Ramos (cell line): ENCODE results near the gene TMEM140.
"Not testable (repeated sequence)": the region's sequence is repeated elsewhere in the genome, so short reads cannot be mapped to it uniquely, and the experiment has no call there.

Experiments used
- in situ Hi-C: fragments of 300-500 bp; cut with MboI; formaldehyde crosslinking; loops from one replicate; pipeline ENCODE4 v1.14.3; 2022; ENCODE audit warnings: low sequenced_read_pairs; ENCODE audit not compliant: unreplicated experiment

The TMEM140 gene

DNA sequence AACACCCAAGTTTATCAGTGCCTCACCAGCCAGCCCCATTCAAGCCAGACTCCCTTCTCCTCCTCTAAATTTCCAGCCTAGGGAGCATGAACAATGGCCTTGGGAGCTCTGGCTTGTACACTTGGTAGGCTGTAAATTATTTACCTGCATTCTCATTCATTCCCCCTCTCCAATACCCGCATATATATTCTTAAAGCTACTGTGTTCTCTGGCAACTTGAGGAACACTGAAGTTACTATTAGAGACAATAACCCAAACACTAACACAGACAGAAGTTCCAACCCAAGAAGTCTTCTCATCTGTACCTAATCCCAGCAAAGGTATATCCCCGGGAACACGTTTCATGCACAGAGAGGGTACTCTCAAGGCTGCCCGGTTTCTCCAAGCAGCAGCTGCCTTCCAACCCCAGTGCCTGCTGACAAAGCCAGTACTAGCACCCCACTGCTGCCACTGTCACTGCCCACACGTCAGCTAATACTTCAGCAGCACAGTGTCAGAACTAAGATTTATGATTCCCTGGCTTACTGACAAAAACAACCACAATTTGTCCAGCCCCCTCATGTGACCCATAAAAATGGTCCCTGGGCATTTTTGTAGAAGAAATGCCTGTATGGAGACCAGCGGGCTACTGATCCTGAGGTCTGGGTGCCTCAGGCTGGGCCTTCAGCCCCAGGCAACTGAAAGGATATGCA is 60.4 kb downstream of the TMEM140 start:
- in situ Hi-C loops: no loop called here

DNA sequence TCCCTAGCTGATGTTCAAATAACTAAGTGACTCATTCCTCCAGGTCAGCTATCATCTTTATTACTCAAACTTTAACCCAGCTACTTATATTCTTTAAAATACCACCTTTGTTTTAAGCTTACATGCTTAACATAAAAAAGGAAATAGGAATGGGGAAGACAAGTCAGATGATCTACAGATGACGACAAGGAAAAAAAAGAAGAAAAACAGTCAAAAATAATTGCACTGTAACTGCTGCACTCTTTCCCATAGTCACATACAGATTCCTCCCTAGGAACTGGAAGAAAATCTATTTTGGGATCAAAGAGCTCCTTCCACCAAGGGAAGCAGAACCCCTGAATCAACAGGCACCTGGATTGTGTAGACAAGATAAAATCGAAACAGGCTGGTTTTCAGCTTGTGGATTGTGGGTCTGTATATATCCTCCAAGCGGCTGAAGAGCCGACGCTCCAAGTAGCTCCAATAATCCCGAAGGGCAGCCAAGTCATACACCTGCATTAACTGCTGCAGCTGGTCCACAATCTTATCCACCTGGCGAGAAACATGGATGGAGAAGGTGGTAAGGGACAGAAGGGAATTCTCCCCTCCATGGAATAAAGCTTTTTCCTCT is 61.5 kb downstream of the TMEM140 start:
- in situ Hi-C loops: no loop called here

DNA sequence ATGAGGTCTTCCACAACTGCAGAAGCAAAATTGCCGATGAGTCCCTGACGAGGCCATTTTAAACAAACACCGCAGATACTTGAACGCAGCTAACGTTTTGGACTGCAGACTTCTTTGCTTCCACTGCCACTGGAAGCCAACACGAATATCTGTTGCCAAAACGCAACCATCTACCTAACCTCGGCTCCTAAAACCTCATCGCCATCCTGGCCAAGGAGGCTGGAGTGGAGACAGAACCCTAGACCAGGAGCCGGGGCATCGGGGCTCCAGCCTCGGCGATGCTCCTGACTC is 63.0 kb downstream of the TMEM140 start:
- in situ Hi-C loops: no loop called here

DNA sequence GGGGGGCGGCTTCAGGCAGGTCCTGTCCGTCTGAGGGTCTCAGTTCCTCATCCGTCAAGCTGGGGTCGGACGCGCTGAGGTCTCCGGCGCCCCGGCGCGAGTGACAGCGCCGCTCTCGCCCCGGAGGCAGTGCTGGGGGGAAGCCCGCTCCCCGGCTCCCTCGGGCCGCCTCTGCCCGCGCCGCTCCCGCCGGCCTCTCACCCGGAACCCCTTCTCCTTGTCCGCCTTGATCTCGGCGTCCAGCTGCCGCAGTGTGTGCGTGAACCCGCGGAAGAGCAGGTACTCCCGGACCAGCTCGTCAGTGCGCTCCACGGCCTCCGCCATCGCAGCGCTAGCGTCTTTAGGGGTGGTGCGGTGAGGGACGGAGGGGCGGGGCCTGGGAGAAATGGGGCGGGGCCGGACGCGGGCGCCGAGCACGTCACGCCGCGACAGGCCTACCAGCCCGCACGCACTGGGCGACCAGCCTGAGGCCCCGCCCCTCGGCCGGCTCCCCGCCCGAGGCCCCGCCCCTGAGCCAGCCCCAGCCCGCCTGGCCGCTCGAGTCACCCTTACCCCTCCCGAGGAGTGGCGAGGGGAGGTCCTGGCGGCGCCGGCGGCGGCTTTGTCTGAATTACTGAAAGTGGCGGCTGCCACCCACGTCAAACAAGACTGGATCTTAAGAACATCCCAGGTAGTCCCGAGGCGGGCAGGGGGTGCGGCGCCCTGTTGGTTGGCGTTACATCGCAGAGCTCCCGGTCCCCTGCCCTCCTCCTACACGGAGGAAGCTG is 63.5 kb downstream of the TMEM140 start, which contains the start of gene WDR91:
Gene WDR91, minus strand, starts transcription at position 348 of the 767 bp plus-strand sequence. Its CDS starts 24 bp downstream, at position 324.
- in situ Hi-C loops: no loop called here

DNA sequence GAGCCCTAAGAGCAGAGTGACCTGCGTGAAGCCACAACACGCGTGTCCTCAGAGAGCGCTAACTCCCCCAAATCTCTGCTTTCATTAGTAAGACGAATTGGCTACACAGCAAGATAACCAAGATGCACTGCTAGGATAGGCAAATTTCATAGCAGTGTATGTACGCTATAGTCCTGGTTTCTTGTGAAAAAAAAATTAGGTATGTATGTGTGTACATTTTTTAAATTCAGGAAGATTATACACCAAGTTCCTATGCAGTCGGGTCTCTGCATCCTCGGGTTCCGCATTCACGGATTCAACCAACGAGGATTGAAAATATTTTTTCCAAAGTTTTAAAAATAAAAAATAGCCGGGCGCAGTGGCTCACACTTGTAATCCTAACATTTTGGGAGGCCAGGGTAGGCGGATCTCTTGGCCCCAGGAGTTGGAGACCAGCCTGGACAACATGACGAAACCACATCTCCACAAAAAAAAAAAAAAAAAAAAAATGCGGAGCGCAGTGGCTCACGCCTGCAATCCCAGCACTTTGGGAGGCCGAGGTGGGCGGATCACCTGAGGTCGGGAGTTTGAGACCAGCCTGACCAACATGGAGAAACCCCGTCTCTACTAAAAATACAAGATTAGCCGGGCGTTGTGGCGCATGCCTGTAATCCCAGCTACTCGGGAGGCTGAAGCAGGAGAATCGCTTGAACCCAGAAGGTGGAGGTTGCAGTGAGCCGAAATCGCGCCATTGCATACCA is 64.2 kb downstream of the TMEM140 start:
- in situ Hi-C loops: not testable (repeated sequence)

DNA sequence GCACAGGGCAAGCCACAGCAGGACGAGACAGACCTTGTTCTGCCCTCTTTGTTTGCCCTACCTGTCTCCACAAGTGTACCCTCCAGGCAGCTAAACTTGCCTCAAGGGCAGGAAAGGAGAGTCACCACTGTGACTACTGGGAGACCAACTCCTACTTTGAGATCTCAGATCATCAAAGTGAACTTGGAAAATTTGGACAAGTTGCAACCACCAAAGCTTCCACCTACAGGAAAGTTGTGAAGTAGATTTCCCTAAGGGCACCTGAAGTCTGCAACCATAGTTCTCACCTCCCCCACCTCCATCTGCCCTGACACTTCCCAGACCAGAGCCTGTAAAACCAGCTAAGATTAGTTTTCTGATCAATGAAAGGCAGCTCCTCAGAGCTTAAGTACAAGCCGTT is 66.0 kb downstream of the TMEM140 start:
- in situ Hi-C loops: no loop called here

DNA sequence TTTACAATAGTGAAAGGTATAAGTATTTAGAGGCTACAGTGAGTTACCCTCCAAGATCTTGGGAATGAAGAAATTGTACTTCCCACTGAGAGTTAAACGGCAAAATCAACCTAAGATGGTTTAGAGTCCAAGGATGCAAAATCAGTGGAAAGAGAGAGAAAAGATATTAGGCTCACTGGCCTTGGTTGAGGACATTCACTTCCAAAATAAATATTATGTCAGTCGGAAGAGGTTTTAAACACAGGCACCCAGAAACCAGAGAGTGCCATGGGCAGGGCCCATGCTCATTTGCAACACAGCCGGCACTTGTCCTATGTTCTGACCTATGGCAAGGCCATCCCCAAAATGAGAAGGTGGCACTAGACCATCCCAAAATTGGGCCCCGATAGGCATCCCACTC is 67.3 kb downstream of the TMEM140 start:
- in situ Hi-C loops: no loop called here

DNA sequence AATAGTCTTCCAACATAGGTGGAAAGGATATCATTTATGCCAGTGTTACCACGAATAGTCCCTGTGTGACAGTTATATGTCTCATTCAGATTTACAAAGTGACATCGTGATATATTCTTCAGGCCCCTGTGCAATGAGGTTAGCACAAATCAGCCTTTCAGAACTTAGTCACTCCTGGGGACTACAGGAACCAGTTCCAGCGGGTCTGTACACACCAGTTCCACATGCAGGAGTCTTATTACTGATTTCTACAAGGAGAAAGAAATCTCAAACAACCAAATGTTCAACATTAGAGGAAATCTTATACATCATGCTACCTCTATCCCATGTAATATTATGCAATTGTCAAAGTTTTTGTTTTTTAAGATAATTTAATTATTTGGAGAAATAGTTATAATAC is 67.8 kb downstream of the TMEM140 start:
- in situ Hi-C loops: no loop called here
